Endodermal cell (in vitro differentiated cells): Measurements from ENCODE around the gene RPLP2. TPM values are rescaled to one million over a fixed set of nuclear protein-coding genes. Genes with fewer than 3 reads are reported as not detected.

Experiments
- DNase-seq: peaks from one replicate; pipeline ENCODE4 v3.0.0-alpha.2; 2017
- H3K27ac ChIP-seq: 2 replicates; pipeline ENCODE4 v1.5.1; 2013; ENCODE audit warnings: mild to moderate bottlenecking, low read depth, low read length, moderate library complexity
- H3K27me3 ChIP-seq: 2 replicates; pipeline ENCODE4 v1.6.1; 2013; ENCODE audit warnings: mild to moderate bottlenecking, low read length, moderate library complexity; ENCODE audit not compliant: insufficient read depth, control insufficient read depth, poor library complexity, severe bottlenecking
- H3K36me3 ChIP-seq: 2 replicates; pipeline ENCODE4 v1.7.0; 2013; ENCODE audit warnings: mild to moderate bottlenecking, low read length, moderate library complexity; ENCODE audit not compliant: control insufficient read depth, insufficient read depth
- H3K4me1 ChIP-seq: one replicate; pipeline ENCODE4 v1.7.0; 2013; ENCODE audit warnings: low read length; ENCODE audit not compliant: control insufficient read depth, insufficient read depth
- H3K4me3 ChIP-seq: 2 replicates; pipeline ENCODE4 v1.5.1; 2013; ENCODE audit warnings: mild to moderate bottlenecking, low read length, moderate library complexity
- H3K9ac ChIP-seq: 2 replicates; pipeline ENCODE4 v1.6.1; 2013; ENCODE audit warnings: mild to moderate bottlenecking, low read length, moderate library complexity; ENCODE audit not compliant: poor library complexity, severe bottlenecking; ENCODE audit errors: extremely low read depth
- H3K9me3 ChIP-seq: 2 replicates; pipeline ENCODE4 v1.6.1; 2013; ENCODE audit warnings: mild to moderate bottlenecking, low read length, moderate library complexity; ENCODE audit not compliant: control insufficient read depth
- H3K27ac Mint-ChIP-seq: 2 replicates; pipeline ENCODE4 v1.8.0; 2020; ENCODE audit warnings: mixed read lengths
- H3K27me3 Mint-ChIP-seq: 2 replicates; pipeline ENCODE4 v1.8.0; 2021; ENCODE audit warnings: mild to moderate bottlenecking, mixed read lengths; ENCODE audit not compliant: insufficient read depth
- H3K36me3 Mint-ChIP-seq: 2 replicates; pipeline ENCODE4 v1.8.0; 2020; ENCODE audit warnings: low read depth, mixed read lengths
- H3K4me1 Mint-ChIP-seq: 2 replicates; pipeline ENCODE4 v1.8.0; 2020; ENCODE audit warnings: mixed read lengths
- H3K4me3 Mint-ChIP-seq: 2 replicates; pipeline ENCODE4 v1.8.0; 2020; ENCODE audit warnings: mild to moderate bottlenecking, moderate library complexity, mixed read lengths
- H3K9me3 Mint-ChIP-seq: 2 replicates; pipeline ENCODE4 v1.8.0; 2020; ENCODE audit warnings: mild to moderate bottlenecking, mixed read lengths
- WGBS, 2 experiments: methylation state at CpG; one replicate each; pipeline versions ENCODE4 v1.1.5 to v1.1.7; 2013; ENCODE audit warnings: missing lambda C conversion rate in 2 of 2, mixed read lengths in 1 of 2; ENCODE audit not compliant: insufficient coverage in 1 of 2, insufficient read length in 1 of 2; 5-methylcytosine and 5-hydroxymethylcytosine counted together
- total RNA-seq, 2 donors: library from RNA; stranded (reverse); fragmentation: NEBNext Ultra II Directional in 1 of 2; extraction: Animal tissue kit (Norgen Biotek cat#: 25700) in 1 of 2; gene quantifications; 2 replicates in 1 of 2; 3 replicates in 1 of 2; pipeline ENCODE4 v1.2.1, GENCODE V29; 2021
- TF ChIP-seq, protein P1 (sequence below): fragments of 200-600 bp; sonication (generic); conservative IDR thresholded peaks from 2 replicates; pipeline ENCODE4 v1.5.0; 2021; ENCODE audit warnings: antibody characterized with exemption, mild to moderate bottlenecking

Gene RPLP2
- total RNA-seq, 2 donors from 2014 or later = 1,966 to 2,020 TPM

DNA sequence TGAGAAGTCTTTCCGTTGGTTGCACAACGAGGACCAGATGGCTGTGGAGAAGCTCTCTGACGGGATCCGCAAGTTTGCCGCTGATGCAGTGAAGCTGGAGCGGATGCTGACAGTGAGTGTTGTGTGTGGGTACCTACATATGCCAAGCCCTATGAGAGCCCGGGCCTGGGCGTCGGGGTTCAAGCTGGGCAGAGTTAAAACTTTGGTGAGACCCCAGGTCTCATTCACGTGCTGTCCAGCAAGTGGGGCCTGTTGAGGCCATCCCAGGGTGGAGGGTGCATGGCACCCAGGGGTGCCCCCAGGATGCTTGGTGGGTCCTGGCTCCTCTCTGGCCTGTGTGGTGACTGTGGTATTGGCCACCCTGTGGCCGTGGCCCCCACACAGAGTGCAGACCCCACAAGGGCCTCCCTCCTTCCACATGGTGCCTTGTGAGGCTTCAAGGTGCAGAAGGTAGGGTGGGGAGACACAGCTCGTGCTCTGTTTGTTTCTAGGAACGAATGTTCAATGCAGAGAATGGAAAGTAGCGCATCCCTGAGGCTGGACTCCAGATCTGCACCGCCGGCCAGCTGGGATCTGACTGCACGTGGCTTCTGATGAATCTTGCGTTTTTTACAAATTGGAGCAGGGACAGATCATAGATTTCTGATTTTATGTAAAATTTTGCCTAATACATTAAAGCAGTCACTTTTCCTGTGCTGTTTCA lies 45.3 kb upstream of the RPLP2 start:
- Mint-ChIP-seq H3K4me1 (no peaks in the 10 kb centered on the region), H3K27ac (no peak overlapping the region), H3K36me3 (peaks cover 56% of the 10 kb centered on the region), H3K4me3 (no peak overlapping the region), H3K27me3 (no peaks in the 10 kb centered on the region), H3K9me3 (no peaks in the 10 kb centered on the region)
- 96% methylated on average over 15 to 18 of the region's 18 CpGs for WGBS, 2 experiments
- Histone ChIP-seq H3K9me3 (no peaks in the 10 kb centered on the region), H3K4me3 (no peak overlapping the region), H3K27ac (no peak overlapping the region), H3K9ac (no peak overlapping the region), H3K36me3 (peaks cover 56% of the 10 kb centered on the region), H3K4me1 (no peaks in the 10 kb centered on the region), H3K27me3 (no peaks in the 10 kb centered on the region)
- TF ChIP-seq, protein P1, sequence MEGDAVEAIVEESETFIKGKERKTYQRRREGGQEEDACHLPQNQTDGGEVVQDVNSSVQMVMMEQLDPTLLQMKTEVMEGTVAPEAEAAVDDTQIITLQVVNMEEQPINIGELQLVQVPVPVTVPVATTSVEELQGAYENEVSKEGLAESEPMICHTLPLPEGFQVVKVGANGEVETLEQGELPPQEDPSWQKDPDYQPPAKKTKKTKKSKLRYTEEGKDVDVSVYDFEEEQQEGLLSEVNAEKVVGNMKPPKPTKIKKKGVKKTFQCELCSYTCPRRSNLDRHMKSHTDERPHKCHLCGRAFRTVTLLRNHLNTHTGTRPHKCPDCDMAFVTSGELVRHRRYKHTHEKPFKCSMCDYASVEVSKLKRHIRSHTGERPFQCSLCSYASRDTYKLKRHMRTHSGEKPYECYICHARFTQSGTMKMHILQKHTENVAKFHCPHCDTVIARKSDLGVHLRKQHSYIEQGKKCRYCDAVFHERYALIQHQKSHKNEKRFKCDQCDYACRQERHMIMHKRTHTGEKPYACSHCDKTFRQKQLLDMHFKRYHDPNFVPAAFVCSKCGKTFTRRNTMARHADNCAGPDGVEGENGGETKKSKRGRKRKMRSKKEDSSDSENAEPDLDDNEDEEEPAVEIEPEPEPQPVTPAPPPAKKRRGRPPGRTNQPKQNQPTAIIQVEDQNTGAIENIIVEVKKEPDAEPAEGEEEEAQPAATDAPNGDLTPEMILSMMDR = no peak
- no peak for DNase-seq

- no peak overlapping the region for H3K27ac ChIP-seq
- H3K4me1 Mint-ChIP-seq = no peaks in the 10 kb centered on the region
- no peaks in the 10 kb centered on the region for H3K4me1 ChIP-seq
- peak; percentile 92 for DNase-seq
- H3K27me3 Mint-ChIP-seq = no peaks in the 10 kb centered on the region
- peaks cover 55% of the 10 kb centered on the region for H3K36me3 ChIP-seq
- no peak overlapping the region for H3K9ac ChIP-seq
- no peak overlapping the region for H3K4me3 Mint-ChIP-seq
- H3K9me3 ChIP-seq = no peaks in the 10 kb centered on the region
- no peak overlapping the region for H3K4me3 ChIP-seq
- H3K36me3 Mint-ChIP-seq = peaks cover 56% of the 10 kb centered on the region
- no peaks in the 10 kb centered on the region for H3K9me3 Mint-ChIP-seq
- WGBS, 2 experiments = 84 to 90% methylated on average over 15 to 19 of the region's 19 CpGs
- TF ChIP-seq, protein P1 = peak; percentile 77
- H3K27me3 ChIP-seq = no peaks in the 10 kb centered on the region
- H3K27ac Mint-ChIP-seq = peak overlapping the region; percentile 64
Observed at GRCh38 chr11:765025-765801, 44.6 kb upstream of the RPLP2 start.

DNA sequence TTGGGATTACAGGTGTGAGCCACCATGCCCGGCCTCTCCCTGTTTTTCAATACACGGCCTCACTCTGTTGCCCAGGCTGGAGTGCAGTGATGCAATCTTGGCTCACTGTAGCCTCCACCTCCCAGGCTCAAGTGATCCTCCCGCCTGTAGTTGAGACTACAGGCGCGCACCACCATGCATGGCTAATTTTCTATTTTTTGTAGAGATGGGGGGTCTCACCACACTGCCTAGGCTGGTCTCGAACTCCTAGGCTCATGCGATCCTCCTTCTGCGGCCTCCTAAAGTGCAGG lies 44.0 kb upstream of the RPLP2 start:
- peak overlapping the region; percentile 64 for H3K27ac Mint-ChIP-seq
- Histone ChIP-seq H3K27ac (no peak overlapping the region), H3K9ac (no peak overlapping the region)

More for the DNA sequence above, 44.0 kb upstream of the RPLP2 start:
- no peaks in the 10 kb centered on the region for H3K4me1 ChIP-seq
- no peak overlapping the region for H3K4me3 ChIP-seq
- peaks cover 54% of the 10 kb centered on the region for H3K36me3 ChIP-seq
- 82 to 92% methylated on average over 6 to 8 of the region's 8 CpGs for WGBS, 2 experiments
- Mint-ChIP-seq H3K36me3 (peaks cover 60% of the 10 kb centered on the region), H3K4me3 (no peak overlapping the region), H3K4me1 (no peaks in the 10 kb centered on the region), H3K27me3 (no peaks in the 10 kb centered on the region), H3K9me3 (no peaks in the 10 kb centered on the region)
- DNase-seq = no peak
- no peaks in the 10 kb centered on the region for H3K27me3 ChIP-seq
- no peaks in the 10 kb centered on the region for H3K9me3 ChIP-seq
- TF ChIP-seq, protein P1 = no peak
